Ascending aorta (tissue), 2 donors: ENCODE data around the gene PRPF19. TPM values are rescaled to one million over a fixed set of nuclear protein-coding genes. Genes with fewer than 3 reads are reported as not detected.

Experiments used
- DNase-seq, 2 donors: peaks; one replicate each; pipeline ENCODE4 v3.0.0-alpha.2; 2019; ENCODE audit warnings: low spot score in 2 of 2
- H3K27ac ChIP-seq, 2 donors: fragments of 200-600 bp; sonication (generic); one replicate each; pipeline ENCODE4 v1.5.1; 2016 to 2017; ENCODE audit warnings: mild to moderate bottlenecking in 1 of 2
- H3K27me3 ChIP-seq: fragments of 200-600 bp; sonication (generic); one replicate; pipeline ENCODE4 v1.5.1; 2017
- H3K36me3 ChIP-seq, 2 donors: fragments of 200-600 bp; sonication (generic); one replicate each; pipeline ENCODE4 v1.5.1; 2016
- H3K4me1 ChIP-seq, 2 donors: fragments of 200-600 bp; sonication (generic); one replicate each; pipeline ENCODE4 v1.5.1; 2016 to 2017; ENCODE audit warnings: mild to moderate bottlenecking in 1 of 2
- H3K4me3 ChIP-seq, 2 donors: fragments of 200-600 bp; sonication (generic); one replicate each; pipeline ENCODE4 v1.5.1; 2016 to 2017; ENCODE audit warnings: mild to moderate bottlenecking in 1 of 2
- H3K9me3 ChIP-seq, 2 donors: fragments of 200-600 bp; sonication (generic); one replicate each; pipeline ENCODE4 v1.5.1; 2016
- CTCF ChIP-seq, 3 experiments: fragments of 200-600 bp in 2 of 3; fragments of 450-650 bp in 1 of 3; sonication (generic) in 2 of 3; IDR thresholded peaks; one replicate each; pipeline ENCODE4 v1.5.1; 2016 to 2019; ENCODE audit warnings: antibody characterized with exemption in 3 of 3, mild to moderate bottlenecking in 1 of 3, moderate library complexity in 1 of 3
- intact Hi-C: fragments of 100-400 bp; cut with DNase I; formaldehyde crosslinking; loops from one replicate; pipeline ENCODE4 v1.15.1; 2023
- total RNA-seq: library from RNA; depleted of rRNA; stranded (reverse); fragments of >200 nt; gene quantifications from one replicate; pipeline ENCODE4 v1.1.0, GENCODE V29; 2016

PRPF19 gene
- total RNA-seq, 1 donor from 2014 or later, result 61.6 TPM

GRCh38 chr11:60873533-60873932 lies 32.9 kb downstream of the PRPF19 start:
- no peak overlapping the region for H3K27ac ChIP-seq
- peak in 1 of 2 donors; percentile 40 for DNase-seq
- intact Hi-C loops, result no loop called here
- no peaks in the 10 kb centered on the region for H3K27me3 ChIP-seq
- no peaks in the 10 kb centered on the region for H3K9me3 ChIP-seq
- H3K4me3 ChIP-seq, result no peak overlapping the region
- peaks cover 0 to 3% of the 10 kb centered on the region in 2 donors for H3K36me3 ChIP-seq
- TF ChIP-seq CTCF (IDR thresholded peaks at IDR 0.05), result no peak
- no peaks in the 10 kb centered on the region for H3K4me1 ChIP-seq

- Histone ChIP-seq H3K36me3 (no peaks in the 10 kb centered on the region), H3K4me3 (no peak overlapping the region), H3K27ac (no peak overlapping the region), H3K27me3 (no peaks in the 10 kb centered on the region), H3K9me3 (no peaks in the 10 kb centered on the region), H3K4me1 (no peaks in the 10 kb centered on the region)
- TF ChIP-seq CTCF (IDR thresholded peaks at IDR 0.05), result no peak
- intact Hi-C loops, result no loop called here
- DNase-seq, result peak in 1 of 2 donors; percentile 55
These were observed 33.3 kb downstream of the PRPF19 start for GRCh38 chr11:60872961-60873524.

GRCh38 chr11:60872124-60872960 lies 34.0 kb downstream of the PRPF19 start:
- Histone ChIP-seq H3K27ac (no peak overlapping the region), H3K4me1 (no peaks in the 10 kb centered on the region), H3K4me3 (no peak overlapping the region), H3K36me3 (no peaks in the 10 kb centered on the region), H3K9me3 (no peaks in the 10 kb centered on the region), H3K27me3 (no peaks in the 10 kb centered on the region)
- intact Hi-C loops, result no loop called here
- TF ChIP-seq CTCF (IDR thresholded peaks at IDR 0.05), result no peak
- peak in 1 of 2 donors; percentile 67 for DNase-seq

- DNase-seq, result peak in 1 of 2 donors; percentile 47
- no peaks in the 10 kb centered on the region for H3K4me1 ChIP-seq
- no peak for TF ChIP-seq CTCF (IDR thresholded peaks at IDR 0.05)
- H3K27me3 ChIP-seq, result no peaks in the 10 kb centered on the region
- H3K4me3 ChIP-seq, result no peak overlapping the region
- H3K9me3 ChIP-seq, result no peaks in the 10 kb centered on the region
- no peaks in the 10 kb centered on the region for H3K36me3 ChIP-seq
- no peak overlapping the region for H3K27ac ChIP-seq
- intact Hi-C loops, result no loop called here
These were observed 34.9 kb downstream of the PRPF19 start for GRCh38 chr11:60871378-60872061.

- intact Hi-C loops, result no loop called here
- Histone ChIP-seq H3K27me3 (no peaks in the 10 kb centered on the region), H3K9me3 (no peaks in the 10 kb centered on the region), H3K4me3 (no peak overlapping the region), H3K4me1 (no peaks in the 10 kb centered on the region), H3K27ac (no peak overlapping the region), H3K36me3 (no peaks in the 10 kb centered on the region)
- DNase-seq, result peak in 1 of 2 donors; percentile 51
- TF ChIP-seq CTCF (IDR thresholded peaks at IDR 0.05), result no peak
These were observed 35.5 kb downstream of the PRPF19 start for GRCh38 chr11:60870733-60871377.
